DND-41 (cell line): ENCODE results near the gene TMEM145.

ENCODE experiments used
- ATAC-seq: fragments of 200-7000 bp; cut with Tn5 transposase; 3 replicates; pipeline ENCODE4 v1.9.1; 2021; ENCODE audit warnings: low read depth; ENCODE audit not compliant: insufficient read depth
- DNase-seq: peaks from one replicate; pipeline ENCODE4 v3.0.0-alpha.2; 2020
- H2AFZ ChIP-seq: 2 replicates; pipeline ENCODE4 v1.6.0; 2012; ENCODE audit warnings: low read depth, low read length
- H3K27ac ChIP-seq: 2 replicates; pipeline ENCODE4 v1.5.1; 2012; ENCODE audit warnings: low read length, inconsistent platforms
- H3K27me3 ChIP-seq: fragments of 200-600 bp; sonication (generic); 2 replicates; pipeline ENCODE4 v1.6.0; 2012; ENCODE audit warnings: low read length, mild to moderate bottlenecking, inconsistent platforms; ENCODE audit not compliant: insufficient read depth, poor library complexity
- H3K36me3 ChIP-seq: 2 replicates; pipeline ENCODE4 v1.5.1; 2012; ENCODE audit warnings: low read length, inconsistent platforms; ENCODE audit not compliant: insufficient read depth
- H3K4me1 ChIP-seq: 2 replicates; pipeline ENCODE4 v1.5.1; 2012; ENCODE audit warnings: mild to moderate bottlenecking, low read length; ENCODE audit not compliant: insufficient read depth
- H3K4me2 ChIP-seq: 2 replicates; pipeline ENCODE4 v1.6.0; 2012; ENCODE audit warnings: mild to moderate bottlenecking, moderate library complexity, low read length, inconsistent platforms; ENCODE audit not compliant: insufficient read depth
- H3K4me3 ChIP-seq, 2 experiments: fragments of 200-600 bp in 1 of 2; shearing (Covaris generic) in 1 of 2; 2 replicates each; pipeline ENCODE4 v1.5.1; 2012 to 2016; ENCODE audit warnings: inconsistent platforms in 2 of 2, low read length in 2 of 2, mild to moderate bottlenecking in 2 of 2, low read depth in 1 of 2, moderate library complexity in 1 of 2
- H3K79me2 ChIP-seq: 2 replicates; pipeline ENCODE4 v1.6.0; 2012; ENCODE audit warnings: low read length, inconsistent platforms; ENCODE audit not compliant: insufficient read depth
- H3K9ac ChIP-seq: 2 replicates; pipeline ENCODE4 v1.6.0; 2012; ENCODE audit warnings: low read depth, mild to moderate bottlenecking, inconsistent platforms, low read length, moderate library complexity
- H3K9me3 ChIP-seq: 2 replicates; pipeline ENCODE4 v1.5.1; 2012; ENCODE audit warnings: low read length, moderate library complexity, mild to moderate bottlenecking, inconsistent platforms; ENCODE audit not compliant: insufficient read depth, severe bottlenecking
- H4K20me1 ChIP-seq: 2 replicates; pipeline ENCODE4 v1.6.0; 2012; ENCODE audit warnings: low read length; ENCODE audit not compliant: insufficient read depth
- EZH2 ChIP-seq: IDR thresholded peaks from 3 replicates; pipeline ENCODE4 v1.6.1; 2012; ENCODE audit warnings: borderline replicate concordance, low read depth, mild to moderate bottlenecking, moderate library complexity, low read length, inconsistent platforms; ENCODE audit not compliant: severe bottlenecking
- TF ChIP-seq, protein P1 (sequence below): IDR thresholded peaks from 2 replicates; pipeline ENCODE4 v1.5.1; 2012; ENCODE audit warnings: borderline replicate concordance, low read length, moderate library complexity, mild to moderate bottlenecking; ENCODE audit not compliant: poor library complexity, severe bottlenecking; ENCODE audit errors: extremely low read depth

TMEM145 gene

DNA sequence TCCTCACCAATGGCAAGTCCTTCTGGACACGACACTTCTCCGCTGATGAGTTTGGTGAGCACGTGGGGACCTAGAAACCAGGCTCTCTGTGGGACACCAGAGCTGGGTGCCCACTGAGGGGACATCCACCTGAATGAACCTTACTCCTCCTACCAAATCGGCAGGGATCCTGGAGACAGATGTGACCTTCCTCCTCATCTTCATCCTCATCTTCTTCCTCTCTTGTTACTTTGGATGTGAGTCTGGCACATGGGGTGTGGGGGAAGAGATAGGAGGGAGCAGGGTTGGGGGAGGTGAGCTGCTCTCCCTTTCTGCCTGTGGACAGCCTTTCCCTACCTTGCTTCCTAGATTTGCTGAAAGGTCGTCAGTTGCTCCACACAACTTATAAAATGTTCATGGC is 1.9 kb downstream of the TMEM145 start:
- H3K9me3 ChIP-seq: no peaks in the 10 kb centered on the region
- H3K4me2 ChIP-seq: no peak overlapping the region
- no peak overlapping the region for H3K27ac ChIP-seq
- H3K4me3 ChIP-seq: no peak overlapping the region
- peaks cover 16% of the 10 kb centered on the region for H3K4me1 ChIP-seq
- no peaks in the 10 kb centered on the region for H3K79me2 ChIP-seq
- TF ChIP-seq, protein P1, sequence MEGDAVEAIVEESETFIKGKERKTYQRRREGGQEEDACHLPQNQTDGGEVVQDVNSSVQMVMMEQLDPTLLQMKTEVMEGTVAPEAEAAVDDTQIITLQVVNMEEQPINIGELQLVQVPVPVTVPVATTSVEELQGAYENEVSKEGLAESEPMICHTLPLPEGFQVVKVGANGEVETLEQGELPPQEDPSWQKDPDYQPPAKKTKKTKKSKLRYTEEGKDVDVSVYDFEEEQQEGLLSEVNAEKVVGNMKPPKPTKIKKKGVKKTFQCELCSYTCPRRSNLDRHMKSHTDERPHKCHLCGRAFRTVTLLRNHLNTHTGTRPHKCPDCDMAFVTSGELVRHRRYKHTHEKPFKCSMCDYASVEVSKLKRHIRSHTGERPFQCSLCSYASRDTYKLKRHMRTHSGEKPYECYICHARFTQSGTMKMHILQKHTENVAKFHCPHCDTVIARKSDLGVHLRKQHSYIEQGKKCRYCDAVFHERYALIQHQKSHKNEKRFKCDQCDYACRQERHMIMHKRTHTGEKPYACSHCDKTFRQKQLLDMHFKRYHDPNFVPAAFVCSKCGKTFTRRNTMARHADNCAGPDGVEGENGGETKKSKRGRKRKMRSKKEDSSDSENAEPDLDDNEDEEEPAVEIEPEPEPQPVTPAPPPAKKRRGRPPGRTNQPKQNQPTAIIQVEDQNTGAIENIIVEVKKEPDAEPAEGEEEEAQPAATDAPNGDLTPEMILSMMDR: no peak
- TF ChIP-seq EZH2: no peak
- peaks cover 3% of the 10 kb centered on the region for H4K20me1 ChIP-seq
- DNase-seq: no peak
- H3K27me3 ChIP-seq: peaks cover 34% of the 10 kb centered on the region
- H3K9ac ChIP-seq: no peak overlapping the region
- H2AFZ ChIP-seq: no peak overlapping the region
- H3K36me3 ChIP-seq: no peaks in the 10 kb centered on the region
- no peak for ATAC-seq

DNA sequence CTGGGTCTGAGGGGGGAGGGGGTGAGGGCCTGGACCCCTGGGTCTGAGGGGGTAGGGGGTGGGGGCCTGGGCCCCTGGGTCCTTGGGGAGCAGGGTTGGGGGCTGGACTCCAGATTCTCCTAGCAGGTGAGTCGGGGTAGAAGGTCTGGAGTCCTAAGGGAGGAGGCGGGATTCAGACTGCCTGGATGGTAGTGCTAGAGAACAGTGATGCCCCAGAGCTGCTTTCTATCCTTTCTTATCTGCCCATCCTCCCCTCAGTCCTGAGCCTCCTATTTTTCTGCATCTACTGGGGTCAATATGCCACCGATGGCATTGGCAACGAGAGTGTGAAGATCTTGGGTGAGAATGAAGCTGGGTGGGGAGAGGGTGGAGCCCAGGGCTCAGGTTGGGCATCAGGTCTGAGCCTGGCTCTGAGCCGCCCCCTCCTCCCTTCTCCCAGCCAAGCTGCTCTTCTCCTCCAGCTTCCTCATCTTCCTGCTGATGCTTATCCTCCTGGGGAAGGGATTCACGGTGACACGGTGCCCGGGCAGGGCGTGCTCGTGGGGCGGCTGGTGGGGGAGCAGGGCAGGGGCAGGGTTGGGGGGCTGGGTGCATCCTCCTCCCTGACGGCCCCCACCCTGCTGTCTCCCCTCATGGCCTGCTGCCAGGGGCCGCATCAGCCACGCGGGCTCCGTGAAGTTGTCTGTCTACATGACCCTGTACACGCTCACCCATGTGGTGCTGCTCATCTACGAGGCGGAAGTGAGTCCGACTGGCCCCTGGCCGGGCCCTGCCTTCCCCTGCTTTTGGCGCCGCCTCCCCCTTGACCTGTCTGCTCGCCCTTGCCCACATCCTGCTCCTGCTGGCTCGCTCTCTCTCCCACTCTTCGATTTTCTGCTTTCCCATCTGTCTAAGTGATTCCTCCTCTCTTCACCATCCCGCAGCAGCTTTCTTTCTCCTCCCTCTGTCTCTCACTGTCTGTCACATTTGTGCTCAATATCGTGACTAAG is 3.4 kb downstream of the TMEM145 start:
- Histone ChIP-seq H3K27me3 (peaks cover 34% of the 10 kb centered on the region), H2AFZ (no peak overlapping the region)
- no peak for DNase-seq

DNA sequence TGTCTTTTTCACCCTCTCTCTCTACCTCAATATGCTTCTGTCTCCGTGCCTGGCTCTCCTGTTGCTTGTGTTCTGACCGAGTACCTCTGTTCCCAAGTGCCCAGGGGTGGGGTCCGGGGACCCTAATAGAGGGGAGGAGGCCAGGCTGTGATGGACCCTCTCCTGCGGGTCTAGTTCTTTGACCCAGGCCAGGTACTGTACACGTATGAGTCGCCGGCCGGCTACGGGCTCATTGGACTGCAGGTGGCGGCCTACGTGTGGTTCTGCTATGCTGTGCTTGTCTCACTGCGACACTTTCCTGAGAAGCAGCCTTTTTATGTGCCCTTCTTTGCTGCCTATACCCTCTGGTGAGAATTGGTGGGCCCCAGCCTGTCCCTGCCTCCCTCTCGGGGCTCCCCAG is 4.4 kb downstream of the TMEM145 start:
- DNase-seq: no peak
- H3K27ac ChIP-seq: no peak overlapping the region
- peaks cover 26% of the 10 kb centered on the region for H3K27me3 ChIP-seq
- no peak overlapping the region for H3K4me3 ChIP-seq
- TF ChIP-seq EZH2: no peak
- TF ChIP-seq, protein P1: no peak
- ATAC-seq: no peak
- H3K9me3 ChIP-seq: no peaks in the 10 kb centered on the region
- H3K9ac ChIP-seq: no peak overlapping the region
- H2AFZ ChIP-seq: no peak overlapping the region
- H3K4me2 ChIP-seq: no peak overlapping the region
- H3K36me3 ChIP-seq: no peaks in the 10 kb centered on the region
- peaks cover 3% of the 10 kb centered on the region; the same call in 1 of the 2 replicates for H4K20me1 ChIP-seq
- H3K4me1 ChIP-seq: peaks cover 13% of the 10 kb centered on the region
- no peaks in the 10 kb centered on the region for H3K79me2 ChIP-seq

More for the DNA sequence above, 3.4 kb downstream of the TMEM145 start:
- ATAC-seq: no peak
- H3K79me2 ChIP-seq: no peaks in the 10 kb centered on the region
- H3K9ac ChIP-seq: no peak overlapping the region
- no peaks in the 10 kb centered on the region for H3K9me3 ChIP-seq
- peaks cover 3% of the 10 kb centered on the region for H4K20me1 ChIP-seq
- H3K4me3 ChIP-seq: no peak overlapping the region
- no peak overlapping the region for H3K4me2 ChIP-seq
- no peak overlapping the region for H3K27ac ChIP-seq
- TF ChIP-seq EZH2: no peak
- TF ChIP-seq, protein P1: no peak
- H3K4me1 ChIP-seq: peaks cover 16% of the 10 kb centered on the region
- no peaks in the 10 kb centered on the region for H3K36me3 ChIP-seq
